ENCODE results near the gene GSPT1.
A peak's percentile ranks its signal among the peaks of the same experiment; 100 is the strongest.
"Not testable (repeated sequence)": the region's sequence is repeated elsewhere in the genome, so short reads cannot be mapped to it uniquely, and the experiment has no call there.

Gene GSPT1

DNA sequence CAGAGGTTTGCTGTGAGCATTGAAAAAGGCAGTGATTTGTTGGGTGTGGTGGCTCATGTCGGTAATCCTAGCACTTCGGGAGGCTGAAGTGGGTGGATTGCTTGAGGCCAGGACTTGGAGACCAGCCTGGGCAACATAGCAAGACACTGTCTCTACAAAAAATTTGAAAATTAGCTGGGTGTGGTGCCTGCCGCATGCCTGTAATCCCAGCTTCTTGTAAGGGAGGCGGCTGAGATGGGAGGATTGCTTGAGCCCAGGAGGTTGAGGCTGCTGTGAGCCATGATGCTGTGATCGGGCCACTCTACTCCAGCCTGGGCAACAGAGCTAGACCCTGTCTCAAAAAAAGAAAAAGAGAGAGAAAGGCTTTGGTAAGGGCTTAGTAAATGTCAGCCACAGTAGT lies 33.1 kb upstream of the GSPT1 start:
- Histone ChIP-seq H3K4me2 (ENCODE audit: low read length) (no peak overlapping the region), H3K4me1 (ENCODE audit: control insufficient read depth, insufficient read depth, low read length) (peaks cover 4% of the 10 kb centered on the region), H3K9me3 (replicated peaks; ENCODE audit: low read length) (no peaks in the 10 kb centered on the region), H3K9ac (ENCODE audit: low read depth, low read length) (no peak overlapping the region), H3K4me3 (ENCODE audit: low read length) (no peak overlapping the region), H3K27me3 (ENCODE audit: control insufficient read depth, insufficient read depth, low read length) (no peaks in the 10 kb centered on the region), H3K36me3 (ENCODE audit: insufficient read depth, low read length) (no peaks in the 10 kb centered on the region)

DNA sequence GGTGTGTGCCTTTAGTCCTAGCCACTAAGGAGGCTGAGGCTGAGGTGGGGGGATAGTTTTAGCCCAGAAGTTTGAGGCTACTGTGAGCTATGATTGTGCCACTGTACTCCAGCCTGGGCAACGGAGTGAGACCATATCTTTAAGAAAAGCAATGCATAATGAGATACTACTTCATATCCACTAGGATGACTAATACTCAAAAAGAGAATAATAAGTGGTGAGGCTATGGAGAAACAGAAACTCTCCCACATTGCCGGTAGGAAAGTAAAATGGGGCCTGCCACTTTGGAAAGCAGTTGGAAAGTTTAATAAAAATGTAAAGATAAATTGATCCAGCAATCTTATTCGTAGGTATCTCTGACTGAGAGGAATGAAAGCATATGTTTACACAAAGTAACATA lies 30.7 kb upstream of the GSPT1 start:
- Histone ChIP-seq H3K4me3 (ENCODE audit: low read length) (no peak overlapping the region), H3K4me2 (ENCODE audit: low read length) (no peak overlapping the region), H3K4me1 (ENCODE audit: control insufficient read depth, insufficient read depth, low read length) (peaks cover 4% of the 10 kb centered on the region), H3K9ac (ENCODE audit: low read depth, low read length) (no peak overlapping the region), H3K27me3 (ENCODE audit: control insufficient read depth, insufficient read depth, low read length) (no peaks in the 10 kb centered on the region), H3K9me3 (replicated peaks; ENCODE audit: low read length) (no peaks in the 10 kb centered on the region), H3K36me3 (ENCODE audit: insufficient read depth, low read length) (no peaks in the 10 kb centered on the region)

DNA sequence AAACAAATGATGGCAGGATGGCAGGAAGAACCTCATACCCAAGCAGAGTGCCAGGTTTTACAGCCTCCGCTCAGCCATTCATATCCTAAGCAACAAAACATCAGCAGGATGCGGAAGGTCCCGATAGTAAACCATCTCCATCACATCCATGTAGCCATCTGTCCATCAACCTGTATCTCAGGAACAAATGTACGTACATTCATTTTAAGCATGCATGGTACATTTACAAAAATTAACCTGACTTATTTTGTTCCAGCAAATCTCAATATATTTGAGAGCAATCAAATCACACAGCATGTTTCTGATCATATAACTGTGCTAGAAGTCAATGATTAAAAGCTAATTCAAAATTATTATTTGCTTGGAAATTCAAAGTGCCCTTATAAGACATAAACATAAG lies 26.2 kb upstream of the GSPT1 start, which contains the start of gene NPIPB2:
Gene NPIPB2 (minus strand): TSS at position 101 of the 400 bp plus-strand sequence. CDS start 0 bp downstream, at position 101.
- not testable (repeated sequence) for H3K4me1 ChIP-seq (ENCODE audit: control insufficient read depth, insufficient read depth, low read length); H3K36me3 ChIP-seq (ENCODE audit: insufficient read depth, low read length); H3K27me3 ChIP-seq (ENCODE audit: control insufficient read depth, insufficient read depth, low read length); H3K9ac ChIP-seq (ENCODE audit: low read depth, low read length); H3K9me3 ChIP-seq (replicated peaks; ENCODE audit: low read length); H3K4me2 ChIP-seq (ENCODE audit: low read length); H3K4me3 ChIP-seq (ENCODE audit: low read length)

DNA sequence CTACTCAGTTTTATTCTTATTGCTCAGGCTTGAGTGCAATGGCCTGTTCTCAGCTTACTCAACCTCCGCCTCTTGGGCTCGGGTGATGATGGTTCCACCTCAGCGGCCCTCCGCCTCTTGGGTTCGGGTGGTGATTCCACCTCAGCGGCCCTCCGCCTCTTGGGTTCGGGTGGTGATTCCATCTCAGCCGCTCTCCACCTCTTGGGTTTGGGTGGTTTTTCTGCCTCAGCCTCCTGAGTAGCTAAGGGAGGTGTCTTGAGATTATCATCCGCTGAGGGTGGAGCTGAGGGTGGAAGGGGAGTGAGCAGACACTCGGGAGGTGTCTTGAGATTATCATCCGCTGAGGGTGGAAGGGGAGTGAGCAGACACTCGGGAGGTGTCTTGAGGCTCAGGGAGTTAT lies 11.6 kb upstream of the GSPT1 start:
- not testable (repeated sequence) for H3K4me3 ChIP-seq (ENCODE audit: low read length); H3K27me3 ChIP-seq (ENCODE audit: control insufficient read depth, insufficient read depth, low read length); H3K9ac ChIP-seq (ENCODE audit: low read depth, low read length); H3K9me3 ChIP-seq (replicated peaks; ENCODE audit: low read length); H3K4me2 ChIP-seq (ENCODE audit: low read length); H3K4me1 ChIP-seq (ENCODE audit: control insufficient read depth, insufficient read depth, low read length); H3K36me3 ChIP-seq (ENCODE audit: insufficient read depth, low read length)

GRCh38 chr16:11924046-11924445 lies 8.3 kb upstream of the GSPT1 start:
- not testable (repeated sequence) for H3K4me1 ChIP-seq (ENCODE audit: control insufficient read depth, insufficient read depth, low read length); H3K9ac ChIP-seq (ENCODE audit: low read depth, low read length); H3K4me2 ChIP-seq (ENCODE audit: low read length); H3K27me3 ChIP-seq (ENCODE audit: control insufficient read depth, insufficient read depth, low read length); H3K36me3 ChIP-seq (ENCODE audit: insufficient read depth, low read length); H3K4me3 ChIP-seq (ENCODE audit: low read length); H3K9me3 ChIP-seq (replicated peaks; ENCODE audit: low read length)

- H3K4me3 ChIP-seq (ENCODE audit: low read length): peak overlapping the region; percentile 72
- peak overlapping the region; percentile 63 for H3K9ac ChIP-seq (ENCODE audit: low read depth, low read length)
These were observed 949 bp upstream of the GSPT1 start for GRCh38 chr16:11916524-11917285.

GRCh38 chr16:11915114-11915643 lies 577 bp downstream of the GSPT1 start:
- H3K4me1 ChIP-seq (ENCODE audit: control insufficient read depth, insufficient read depth, low read length): peaks cover 36% of the 10 kb centered on the region
- H3K4me2 ChIP-seq (ENCODE audit: low read length): peak overlapping the region; percentile 87

More at GRCh38 chr16:11916524-11917285, 949 bp upstream of the GSPT1 start:
- Histone ChIP-seq H3K36me3 (ENCODE audit: insufficient read depth, low read length) (no peaks in the 10 kb centered on the region), H3K4me2 (ENCODE audit: low read length) (peak overlapping the region; percentile 82), H3K4me1 (ENCODE audit: control insufficient read depth, insufficient read depth, low read length) (peaks cover 25% of the 10 kb centered on the region), H3K9me3 (replicated peaks; ENCODE audit: low read length) (no peaks in the 10 kb centered on the region), H3K27me3 (ENCODE audit: control insufficient read depth, insufficient read depth, low read length) (peaks cover 8% of the 10 kb centered on the region)

GRCh38 chr16:11914210-11915113 lies 1.3 kb downstream of the GSPT1 start:
- Histone ChIP-seq H3K36me3 (ENCODE audit: insufficient read depth, low read length) (no peaks in the 10 kb centered on the region), H3K4me3 (ENCODE audit: low read length) (peak overlapping the region; percentile 97), H3K9ac (ENCODE audit: low read depth, low read length) (peak overlapping the region; percentile 87), H3K4me1 (ENCODE audit: control insufficient read depth, insufficient read depth, low read length) (peaks cover 38% of the 10 kb centered on the region), H3K4me2 (ENCODE audit: low read length) (peak overlapping the region; percentile 87), H3K27me3 (ENCODE audit: control insufficient read depth, insufficient read depth, low read length) (no peaks in the 10 kb centered on the region), H3K9me3 (replicated peaks; ENCODE audit: low read length) (no peaks in the 10 kb centered on the region)

More at GRCh38 chr16:11915114-11915643, 577 bp downstream of the GSPT1 start:
- Histone ChIP-seq H3K4me3 (ENCODE audit: low read length) (peak overlapping the region; percentile 97), H3K27me3 (ENCODE audit: control insufficient read depth, insufficient read depth, low read length) (peaks cover 4% of the 10 kb centered on the region), H3K9ac (ENCODE audit: low read depth, low read length) (peak overlapping the region; percentile 87), H3K9me3 (replicated peaks; ENCODE audit: low read length) (no peaks in the 10 kb centered on the region), H3K36me3 (ENCODE audit: insufficient read depth, low read length) (no peaks in the 10 kb centered on the region)

GRCh38 chr16:11913425-11914079 lies 2.2 kb downstream of the GSPT1 start:
- Histone ChIP-seq H3K4me2 (ENCODE audit: low read length) (peak overlapping the region; percentile 87), H3K36me3 (ENCODE audit: insufficient read depth, low read length) (no peaks in the 10 kb centered on the region), H3K4me1 (ENCODE audit: control insufficient read depth, insufficient read depth, low read length) (peaks cover 38% of the 10 kb centered on the region), H3K9me3 (replicated peaks; ENCODE audit: low read length) (no peaks in the 10 kb centered on the region), H3K9ac (ENCODE audit: low read depth, low read length) (peak overlapping the region; percentile 87), H3K4me3 (ENCODE audit: low read length) (peak overlapping the region; percentile 97), H3K27me3 (ENCODE audit: control insufficient read depth, insufficient read depth, low read length) (no peaks in the 10 kb centered on the region)

- Histone ChIP-seq H3K4me3 (ENCODE audit: low read length) (no peak overlapping the region), H3K4me1 (ENCODE audit: control insufficient read depth, insufficient read depth, low read length) (peaks cover 33% of the 10 kb centered on the region), H3K27me3 (ENCODE audit: control insufficient read depth, insufficient read depth, low read length) (no peaks in the 10 kb centered on the region), H3K4me2 (ENCODE audit: low read length) (peak overlapping the region; percentile 54), H3K9me3 (replicated peaks; ENCODE audit: low read length) (no peaks in the 10 kb centered on the region), H3K36me3 (ENCODE audit: insufficient read depth, low read length) (peaks cover 5% of the 10 kb centered on the region), H3K9ac (ENCODE audit: low read depth, low read length) (no peak overlapping the region)
These were observed 5.9 kb downstream of the GSPT1 start for GRCh38 chr16:11909653-11910545.
